Measurements from ENCODE around the gene CCR4. TPM values are rescaled to one million over a fixed set of nuclear protein-coding genes. Genes with fewer than 3 reads are reported as not detected.

The CCR4 gene
- total RNA-seq, 1 experiment from 2014 or later = 0.22 TPM

DNA sequence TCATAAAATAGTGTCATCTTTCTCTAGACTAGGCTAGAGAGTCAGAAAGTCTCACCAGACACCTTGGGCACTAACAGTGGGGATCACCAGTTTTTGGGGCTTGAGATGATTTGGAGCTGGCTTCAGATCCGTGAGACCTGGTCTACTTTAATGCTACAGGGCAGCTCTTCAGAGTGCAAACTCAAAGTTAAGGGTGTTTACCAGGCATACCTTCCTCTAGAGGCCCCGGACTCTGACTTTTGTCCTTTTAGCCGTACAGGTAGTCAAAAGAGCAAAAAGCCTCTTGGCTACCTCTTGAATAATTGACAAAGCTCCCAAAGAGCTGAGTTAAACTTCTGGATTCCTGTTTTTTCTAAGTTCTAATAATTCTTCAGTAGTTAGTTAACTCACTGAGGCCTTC is 41.4 kb upstream of the CCR4 start:
- H3K4me3 Mint-ChIP-seq = no peak overlapping the region
- no peaks in the 10 kb centered on the region for H3K36me3 Mint-ChIP-seq
- ATAC-seq (no peak), DNase-seq (ENCODE audit: low spot score) (no peak)
- ChIA-PET CTCF (interaction anchor here (0.7 to 1.3 kb wide), 2 partner anchors 28 to 37 kb away, joined by 3 read pairs; no protein-coding TSS in a partner anchor), POLR2A (no interaction called here)
- H3K4me1 Mint-ChIP-seq = no peaks in the 10 kb centered on the region
- no peak overlapping the region for H3K27ac Mint-ChIP-seq
- H3K9me3 Mint-ChIP-seq = 0 out of 2 replicates have a peak, but pooled peaks cover 3% of the 10 kb centered on the region
- H3K27me3 Mint-ChIP-seq (ENCODE audit: low read depth) = no peaks in the 10 kb centered on the region
- TF ChIP-seq, protein P1, sequence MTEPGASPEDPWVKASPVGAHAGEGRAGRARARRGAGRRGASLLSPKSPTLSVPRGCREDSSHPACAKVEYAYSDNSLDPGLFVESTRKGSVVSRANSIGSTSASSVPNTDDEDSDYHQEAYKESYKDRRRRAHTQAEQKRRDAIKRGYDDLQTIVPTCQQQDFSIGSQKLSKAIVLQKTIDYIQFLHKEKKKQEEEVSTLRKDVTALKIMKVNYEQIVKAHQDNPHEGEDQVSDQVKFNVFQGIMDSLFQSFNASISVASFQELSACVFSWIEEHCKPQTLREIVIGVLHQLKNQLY (CRISPR knock-in tag; IDR thresholded peaks at IDR 0.05) = no peak
- TF ChIP-seq GABPB1 (CRISPR knock-in tag; IDR thresholded peaks at IDR 0.05) (no peak), ELF4 (CRISPR knock-in tag; IDR thresholded peaks at IDR 0.05; ENCODE audit: low read depth) (no peak), SMAD3 (CRISPR knock-in tag; IDR thresholded peaks at IDR 0.05; ENCODE audit: borderline replicate concordance) (no peak), JAZF1 (CRISPR knock-in tag; IDR thresholded peaks at IDR 0.05) (no peak), TCF7 (CRISPR knock-in tag; IDR thresholded peaks at IDR 0.05; ENCODE audit: low read depth) (no peak), MXD4 (CRISPR knock-in tag; IDR thresholded peaks at IDR 0.05; ENCODE audit: borderline replicate concordance) (no peak), ZNF423 (CRISPR knock-in tag; IDR thresholded peaks at IDR 0.05) (no peak), ZNF671 (CRISPR knock-in tag; IDR thresholded peaks at IDR 0.05) (no peak), NFYB (CRISPR knock-in tag; conservative IDR thresholded peaks at IDR 0.05; ENCODE audit: low read depth) (no peak), ZNF317 (CRISPR knock-in tag; IDR thresholded peaks at IDR 0.05; ENCODE audit: borderline replicate concordance, low read depth) (no peak)
- TF ChIP-seq, protein P2, sequence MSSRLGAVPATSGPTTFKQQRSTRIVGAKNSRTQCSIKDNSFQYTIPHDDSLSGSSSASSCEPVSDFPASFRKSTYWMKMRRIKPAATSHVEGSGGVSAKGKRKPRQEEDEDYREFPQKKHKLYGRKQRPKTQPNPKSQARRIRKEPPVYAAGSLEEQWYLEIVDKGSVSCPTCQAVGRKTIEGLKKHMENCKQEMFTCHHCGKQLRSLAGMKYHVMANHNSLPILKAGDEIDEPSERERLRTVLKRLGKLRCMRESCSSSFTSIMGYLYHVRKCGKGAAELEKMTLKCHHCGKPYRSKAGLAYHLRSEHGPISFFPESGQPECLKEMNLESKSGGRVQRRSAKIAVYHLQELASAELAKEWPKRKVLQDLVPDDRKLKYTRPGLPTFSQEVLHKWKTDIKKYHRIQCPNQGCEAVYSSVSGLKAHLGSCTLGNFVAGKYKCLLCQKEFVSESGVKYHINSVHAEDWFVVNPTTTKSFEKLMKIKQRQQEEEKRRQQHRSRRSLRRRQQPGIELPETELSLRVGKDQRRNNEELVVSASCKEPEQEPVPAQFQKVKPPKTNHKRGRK (CRISPR knock-in tag; IDR thresholded peaks at IDR 0.05; ENCODE audit: borderline replicate concordance) = no peak
- TF ChIP-seq, protein P3, sequence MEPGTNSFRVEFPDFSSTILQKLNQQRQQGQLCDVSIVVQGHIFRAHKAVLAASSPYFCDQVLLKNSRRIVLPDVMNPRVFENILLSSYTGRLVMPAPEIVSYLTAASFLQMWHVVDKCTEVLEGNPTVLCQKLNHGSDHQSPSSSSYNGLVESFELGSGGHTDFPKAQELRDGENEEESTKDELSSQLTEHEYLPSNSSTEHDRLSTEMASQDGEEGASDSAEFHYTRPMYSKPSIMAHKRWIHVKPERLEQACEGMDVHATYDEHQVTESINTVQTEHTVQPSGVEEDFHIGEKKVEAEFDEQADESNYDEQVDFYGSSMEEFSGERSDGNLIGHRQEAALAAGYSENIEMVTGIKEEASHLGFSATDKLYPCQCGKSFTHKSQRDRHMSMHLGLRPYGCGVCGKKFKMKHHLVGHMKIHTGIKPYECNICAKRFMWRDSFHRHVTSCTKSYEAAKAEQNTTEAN (CRISPR knock-in tag; IDR thresholded peaks at IDR 0.05) = no peak
- TF ChIP-seq, protein P4, sequence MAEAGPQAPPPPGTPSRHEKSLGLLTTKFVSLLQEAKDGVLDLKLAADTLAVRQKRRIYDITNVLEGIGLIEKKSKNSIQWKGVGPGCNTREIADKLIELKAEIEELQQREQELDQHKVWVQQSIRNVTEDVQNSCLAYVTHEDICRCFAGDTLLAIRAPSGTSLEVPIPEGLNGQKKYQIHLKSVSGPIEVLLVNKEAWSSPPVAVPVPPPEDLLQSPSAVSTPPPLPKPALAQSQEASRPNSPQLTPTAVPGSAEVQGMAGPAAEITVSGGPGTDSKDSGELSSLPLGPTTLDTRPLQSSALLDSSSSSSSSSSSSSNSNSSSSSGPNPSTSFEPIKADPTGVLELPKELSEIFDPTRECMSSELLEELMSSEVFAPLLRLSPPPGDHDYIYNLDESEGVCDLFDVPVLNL (CRISPR knock-in tag; IDR thresholded peaks at IDR 0.05; ENCODE audit: borderline replicate concordance, low read depth) = no peak
- TF ChIP-seq, protein P5, sequence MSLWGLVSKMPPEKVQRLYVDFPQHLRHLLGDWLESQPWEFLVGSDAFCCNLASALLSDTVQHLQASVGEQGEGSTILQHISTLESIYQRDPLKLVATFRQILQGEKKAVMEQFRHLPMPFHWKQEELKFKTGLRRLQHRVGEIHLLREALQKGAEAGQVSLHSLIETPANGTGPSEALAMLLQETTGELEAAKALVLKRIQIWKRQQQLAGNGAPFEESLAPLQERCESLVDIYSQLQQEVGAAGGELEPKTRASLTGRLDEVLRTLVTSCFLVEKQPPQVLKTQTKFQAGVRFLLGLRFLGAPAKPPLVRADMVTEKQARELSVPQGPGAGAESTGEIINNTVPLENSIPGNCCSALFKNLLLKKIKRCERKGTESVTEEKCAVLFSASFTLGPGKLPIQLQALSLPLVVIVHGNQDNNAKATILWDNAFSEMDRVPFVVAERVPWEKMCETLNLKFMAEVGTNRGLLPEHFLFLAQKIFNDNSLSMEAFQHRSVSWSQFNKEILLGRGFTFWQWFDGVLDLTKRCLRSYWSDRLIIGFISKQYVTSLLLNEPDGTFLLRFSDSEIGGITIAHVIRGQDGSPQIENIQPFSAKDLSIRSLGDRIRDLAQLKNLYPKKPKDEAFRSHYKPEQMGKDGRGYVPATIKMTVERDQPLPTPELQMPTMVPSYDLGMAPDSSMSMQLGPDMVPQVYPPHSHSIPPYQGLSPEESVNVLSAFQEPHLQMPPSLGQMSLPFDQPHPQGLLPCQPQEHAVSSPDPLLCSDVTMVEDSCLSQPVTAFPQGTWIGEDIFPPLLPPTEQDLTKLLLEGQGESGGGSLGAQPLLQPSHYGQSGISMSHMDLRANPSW (CRISPR knock-in tag; conservative IDR thresholded peaks at IDR 0.05; ENCODE audit: low read depth) = no peak
- TF ChIP-seq, protein P6, sequence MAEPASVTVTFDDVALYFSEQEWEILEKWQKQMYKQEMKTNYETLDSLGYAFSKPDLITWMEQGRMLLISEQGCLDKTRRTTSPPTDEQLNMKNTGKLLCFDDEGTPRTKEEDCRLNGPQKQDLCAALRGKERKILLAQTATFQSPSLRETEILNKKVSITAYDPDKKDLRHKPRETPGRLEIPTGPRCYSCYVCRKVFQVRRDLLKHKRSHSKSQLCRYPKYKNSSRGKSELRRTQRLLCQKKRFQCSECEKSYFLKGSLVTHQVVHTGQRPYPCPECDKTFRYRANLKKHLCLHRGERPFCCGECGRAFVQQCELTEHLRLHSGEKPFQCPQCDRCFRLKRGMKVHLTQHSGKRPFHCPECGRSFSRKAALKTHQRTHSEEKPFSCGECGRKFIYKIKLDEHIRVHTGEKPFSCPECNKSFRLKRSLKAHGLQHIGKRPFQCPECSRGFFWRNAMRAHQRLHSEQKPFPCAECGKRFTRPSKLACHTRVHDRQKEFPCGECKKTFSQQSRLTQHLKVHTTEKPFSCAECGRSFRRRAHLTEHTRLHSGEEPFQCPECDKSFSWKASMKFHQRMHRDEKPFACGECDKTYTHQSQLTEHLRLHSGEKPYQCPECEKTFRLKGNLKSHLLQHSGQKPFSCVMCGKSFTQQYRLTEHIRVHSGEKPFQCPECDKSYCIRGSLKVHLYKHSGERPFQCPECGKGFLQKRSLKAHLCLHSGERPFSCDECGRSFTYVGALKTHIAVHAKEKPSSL (CRISPR knock-in tag; conservative IDR thresholded peaks at IDR 0.05) = no peak
- TF ChIP-seq, protein P7, sequence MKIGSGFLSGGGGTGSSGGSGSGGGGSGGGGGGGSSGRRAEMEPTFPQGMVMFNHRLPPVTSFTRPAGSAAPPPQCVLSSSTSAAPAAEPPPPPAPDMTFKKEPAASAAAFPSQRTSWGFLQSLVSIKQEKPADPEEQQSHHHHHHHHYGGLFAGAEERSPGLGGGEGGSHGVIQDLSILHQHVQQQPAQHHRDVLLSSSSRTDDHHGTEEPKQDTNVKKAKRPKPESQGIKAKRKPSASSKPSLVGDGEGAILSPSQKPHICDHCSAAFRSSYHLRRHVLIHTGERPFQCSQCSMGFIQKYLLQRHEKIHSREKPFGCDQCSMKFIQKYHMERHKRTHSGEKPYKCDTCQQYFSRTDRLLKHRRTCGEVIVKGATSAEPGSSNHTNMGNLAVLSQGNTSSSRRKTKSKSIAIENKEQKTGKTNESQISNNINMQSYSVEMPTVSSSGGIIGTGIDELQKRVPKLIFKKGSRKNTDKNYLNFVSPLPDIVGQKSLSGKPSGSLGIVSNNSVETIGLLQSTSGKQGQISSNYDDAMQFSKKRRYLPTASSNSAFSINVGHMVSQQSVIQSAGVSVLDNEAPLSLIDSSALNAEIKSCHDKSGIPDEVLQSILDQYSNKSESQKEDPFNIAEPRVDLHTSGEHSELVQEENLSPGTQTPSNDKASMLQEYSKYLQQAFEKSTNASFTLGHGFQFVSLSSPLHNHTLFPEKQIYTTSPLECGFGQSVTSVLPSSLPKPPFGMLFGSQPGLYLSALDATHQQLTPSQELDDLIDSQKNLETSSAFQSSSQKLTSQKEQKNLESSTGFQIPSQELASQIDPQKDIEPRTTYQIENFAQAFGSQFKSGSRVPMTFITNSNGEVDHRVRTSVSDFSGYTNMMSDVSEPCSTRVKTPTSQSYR (CRISPR knock-in tag; IDR thresholded peaks at IDR 0.05) = no peak
